GM23338 (cell line): ENCODE measurements around the gene CEPT1. TPM values are rescaled to one million over a fixed set of nuclear protein-coding genes. Genes with fewer than 3 reads are reported as not detected.

Experiments used
- ATAC-seq: fragments of 200-7000 bp; cut with Tn5 transposase; 3 replicates; pipeline ENCODE4 v1.9.1; 2020
- DNase-seq: peaks from one replicate; pipeline ENCODE4 v3.0.0-alpha.2; 2015; ENCODE audit warnings: low spot score
- H2AFZ ChIP-seq: fragments of 200-600 bp; sonication (generic); 2 replicates; pipeline ENCODE4 v1.8.0; 2016; ENCODE audit warnings: antibody characterized with exemption, mild to moderate bottlenecking, moderate library complexity
- H3F3A ChIP-seq: fragments of 200-600 bp; sonication (generic); replicated peaks from 2 replicates; pipeline ENCODE4 v1.8.0; 2017; ENCODE audit warnings: antibody characterized with exemption, mixed run types, low read depth
- H3K27ac ChIP-seq: fragments of 200-600 bp; sonication (generic); 2 replicates; pipeline ENCODE4 v1.6.1; 2016; ENCODE audit warnings: low read depth
- H3K27me3 ChIP-seq: fragments of 200-600 bp; sonication (generic); 2 replicates; pipeline ENCODE4 v1.8.0; 2016; ENCODE audit warnings: mild to moderate bottlenecking, mixed run types, moderate library complexity; ENCODE audit not compliant: insufficient read depth
- H3K36me3 ChIP-seq: fragments of 200-600 bp; sonication (generic); 2 replicates; pipeline ENCODE4 v1.8.0; 2016; ENCODE audit warnings: mild to moderate bottlenecking; ENCODE audit not compliant: insufficient read depth
- H3K4me1 ChIP-seq: fragments of 200-600 bp; sonication (generic); 2 replicates; pipeline ENCODE4 v1.8.0; 2016; ENCODE audit warnings: mild to moderate bottlenecking, moderate library complexity; ENCODE audit not compliant: insufficient read depth
- H3K4me2 ChIP-seq: fragments of 200-600 bp; sonication (generic); 2 replicates; pipeline ENCODE4 v1.7.1; 2017; ENCODE audit warnings: mixed run types
- H3K4me3 ChIP-seq: fragments of 200-600 bp; sonication (generic); 2 replicates; pipeline ENCODE4 v1.6.1; 2016; ENCODE audit warnings: mixed run types
- H3K79me2 ChIP-seq: fragments of 200-600 bp; sonication (generic); replicated peaks from 2 replicates; pipeline ENCODE4 v1.8.0; 2017; ENCODE audit warnings: mild to moderate bottlenecking; ENCODE audit not compliant: insufficient read depth
- H3K9me2 ChIP-seq: fragments of 200-600 bp; sonication (generic); 2 replicates; pipeline ENCODE4 v1.8.0; 2017; ENCODE audit not compliant: insufficient read depth
- H4K20me1 ChIP-seq: fragments of 200-600 bp; sonication (generic); replicated peaks from 2 replicates; pipeline ENCODE4 v1.8.0; 2017; ENCODE audit warnings: mild to moderate bottlenecking; ENCODE audit not compliant: insufficient read depth
- H3K27ac Mint-ChIP-seq: 2 replicates; pipeline ENCODE4 v1.8.0; 2020; ENCODE audit warnings: inconsistent platforms, mild to moderate bottlenecking, moderate library complexity, mixed read lengths
- H3K27me3 Mint-ChIP-seq: 3 replicates; pipeline ENCODE4 v1.8.0; 2022; ENCODE audit warnings: low read depth, mild to moderate bottlenecking, moderate library complexity, mixed read lengths, inconsistent platforms; ENCODE audit not compliant: insufficient read depth, poor library complexity
- H3K36me3 Mint-ChIP-seq: 3 replicates; pipeline ENCODE4 v1.8.0; 2021; ENCODE audit warnings: low read depth, mild to moderate bottlenecking, inconsistent platforms, moderate library complexity, mixed read lengths
- H3K4me1 Mint-ChIP-seq: 3 replicates; pipeline ENCODE4 v1.8.0; 2020; ENCODE audit warnings: mild to moderate bottlenecking, inconsistent platforms, mixed read lengths
- H3K4me3 Mint-ChIP-seq: 3 replicates; pipeline ENCODE4 v1.8.0; 2021; ENCODE audit warnings: moderate library complexity, mild to moderate bottlenecking, inconsistent platforms, mixed read lengths
- H3K9me3 Mint-ChIP-seq: 3 replicates; pipeline ENCODE4 v1.8.0; 2020; ENCODE audit warnings: moderate library complexity, mild to moderate bottlenecking, inconsistent platforms, mixed read lengths
- CREB1 ChIP-seq: fragments of 250-450 bp; sonication (Bioruptor Pico); IDR thresholded peaks from 2 replicates; pipeline ENCODE4 v1.5.0; 2020; ENCODE audit warnings: low read depth, mild to moderate bottlenecking, moderate library complexity
- ETS1 ChIP-seq: IDR thresholded peaks from 2 replicates; pipeline ENCODE4 v1.6.1; 2016; ENCODE audit warnings: antibody characterized with exemption
- EZH2 ChIP-seq: fragments of 200-600 bp; sonication (generic); IDR thresholded peaks from one replicate; pipeline ENCODE4 v1.8.0; 2017; ENCODE audit warnings: antibody characterized with exemption, mild to moderate bottlenecking, low read depth; ENCODE audit not compliant: unreplicated experiment
- EZH2phosphoT487 ChIP-seq: fragments of 200-600 bp; sonication (generic); IDR thresholded peaks from one replicate; pipeline ENCODE4 v1.8.1; 2018; ENCODE audit warnings: antibody characterized with exemption; ENCODE audit not compliant: unreplicated experiment
- JUNB ChIP-seq: IDR thresholded peaks from one replicate; pipeline ENCODE4 v1.6.1; 2016; ENCODE audit warnings: antibody characterized with exemption; ENCODE audit not compliant: unreplicated experiment
- NANOG ChIP-seq: IDR thresholded peaks from 2 replicates; pipeline ENCODE4 v1.6.1; 2016; ENCODE audit warnings: antibody characterized with exemption, borderline replicate concordance
- REST ChIP-seq: IDR thresholded peaks from one replicate; pipeline ENCODE4 v1.6.1; 2018; ENCODE audit warnings: antibody characterized with exemption; ENCODE audit not compliant: unreplicated experiment
- STAT1 ChIP-seq: IDR thresholded peaks from one replicate; pipeline ENCODE4 v1.6.1; 2016; ENCODE audit warnings: antibody characterized with exemption; ENCODE audit not compliant: unreplicated experiment
- ZNF114 ChIP-seq: fragments of 250-450 bp; sonication (Bioruptor Pico); IDR thresholded peaks from 2 replicates; pipeline ENCODE4 v1.5.0; 2020; ENCODE audit warnings: mild to moderate bottlenecking, moderate library complexity
- ZNF331 ChIP-seq: fragments of 250-450 bp; sonication (Bioruptor Pico); IDR thresholded peaks from 2 replicates; pipeline ENCODE4 v1.5.0; 2020; ENCODE audit warnings: low read depth, mild to moderate bottlenecking, moderate library complexity
- polyA plus RNA-seq: library from polyadenylated mRNA; unstranded; fragments of >200 nt; fragmentation: Nextera tagmentation; extraction: Ambion mirVana; gene quantifications from 2 replicates; pipeline ENCODE4 v1.2.1, GENCODE V29; 2016
- total RNA-seq: library from RNA; depleted of rRNA; stranded (reverse); fragments of >200 nt; shearing (Covaris generic); gene quantifications from 2 replicates; pipeline ENCODE4 v1.2.3, GENCODE V29; 2014
- TF ChIP-seq, protein P1 (sequence below), 2 experiments: fragments of 200-600 bp in 1 of 2; sonication (generic) in 1 of 2; conservative IDR thresholded peaks; 2 replicates each; pipeline versions ENCODE4 v1.5.1 to v1.6.1; 2016 to 2017; ENCODE audit warnings: antibody characterized with exemption in 2 of 2, low read depth in 2 of 2, mild to moderate bottlenecking in 2 of 2, moderate library complexity in 1 of 2

CEPT1 gene
- total and polyA plus RNA-seq, 2 experiments from 2014 or later: 17.3 to 39.5 TPM

DNA sequence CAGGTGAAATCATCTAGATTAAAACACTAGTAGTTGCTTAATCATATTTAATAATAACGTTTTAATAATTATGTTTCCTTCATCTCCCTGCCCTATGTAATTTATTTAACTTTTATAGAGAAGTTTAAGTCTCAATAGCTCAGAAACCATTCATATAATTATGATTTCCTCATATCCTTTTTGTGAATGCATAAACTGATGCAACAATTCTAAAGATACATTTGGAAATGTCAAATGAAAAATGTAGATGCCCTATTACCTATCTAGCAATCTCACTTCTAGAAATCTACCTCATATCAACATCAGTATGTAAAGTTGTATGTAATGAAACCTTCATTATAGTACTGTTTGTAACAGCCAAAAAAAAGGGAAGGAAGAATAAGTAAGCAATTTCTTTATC, 10.6 kb upstream of the CEPT1 start (continued):
- TF ChIP-seq, protein P1, sequence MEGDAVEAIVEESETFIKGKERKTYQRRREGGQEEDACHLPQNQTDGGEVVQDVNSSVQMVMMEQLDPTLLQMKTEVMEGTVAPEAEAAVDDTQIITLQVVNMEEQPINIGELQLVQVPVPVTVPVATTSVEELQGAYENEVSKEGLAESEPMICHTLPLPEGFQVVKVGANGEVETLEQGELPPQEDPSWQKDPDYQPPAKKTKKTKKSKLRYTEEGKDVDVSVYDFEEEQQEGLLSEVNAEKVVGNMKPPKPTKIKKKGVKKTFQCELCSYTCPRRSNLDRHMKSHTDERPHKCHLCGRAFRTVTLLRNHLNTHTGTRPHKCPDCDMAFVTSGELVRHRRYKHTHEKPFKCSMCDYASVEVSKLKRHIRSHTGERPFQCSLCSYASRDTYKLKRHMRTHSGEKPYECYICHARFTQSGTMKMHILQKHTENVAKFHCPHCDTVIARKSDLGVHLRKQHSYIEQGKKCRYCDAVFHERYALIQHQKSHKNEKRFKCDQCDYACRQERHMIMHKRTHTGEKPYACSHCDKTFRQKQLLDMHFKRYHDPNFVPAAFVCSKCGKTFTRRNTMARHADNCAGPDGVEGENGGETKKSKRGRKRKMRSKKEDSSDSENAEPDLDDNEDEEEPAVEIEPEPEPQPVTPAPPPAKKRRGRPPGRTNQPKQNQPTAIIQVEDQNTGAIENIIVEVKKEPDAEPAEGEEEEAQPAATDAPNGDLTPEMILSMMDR (conservative IDR thresholded peaks at IDR 0.05; ENCODE audit: low read depth in 2 of 2): no peak
- TF ChIP-seq CREB1 (CRISPR knock-in tag) (no peak), JUNB (no peak), ETS1 (no peak), ZNF331 (CRISPR knock-in tag) (no peak), EZH2 (no peak), REST (no peak), STAT1 (no peak)

GRCh38 chr1:111131693-111132092, 8.3 kb upstream of the CEPT1 start:
- DNase-seq (no peak), ATAC-seq (no peak)
- Histone ChIP-seq H3F3A (no peaks in the 10 kb centered on the region), H3K79me2 (no peaks in the 10 kb centered on the region), H3K36me3 (peaks cover 5% of the 10 kb centered on the region; the same call in 1 of the 2 replicates), H3K27me3 (no peaks in the 10 kb centered on the region), H2AFZ (no peak overlapping the region), H3K4me1 (no peaks in the 10 kb centered on the region; the same call in 1 of the 2 replicates), H3K27ac (no peak overlapping the region), H3K4me3 (no peak overlapping the region), H3K4me2 (no peak overlapping the region), H3K9me2 (no peaks in the 10 kb centered on the region), H4K20me1 (peaks cover 7% of the 10 kb centered on the region; the same call in 1 of the 2 replicates)
- Mint-ChIP-seq H3K4me1 (peaks cover 6% of the 10 kb centered on the region; the same call in 2 of the 3 replicates), H3K4me3 (no peak overlapping the region), H3K36me3 (peaks cover 19% of the 10 kb centered on the region), H3K27me3 (no peaks in the 10 kb centered on the region), H3K27ac (0 out of 2 replicates have a peak overlapping the region, but pooled peaks have one; percentile 13), H3K9me3 (no peaks in the 10 kb centered on the region)
- TF ChIP-seq REST (no peak), STAT1 (no peak), EZH2phosphoT487 (no peak), ZNF114 (CRISPR knock-in tag) (no peak), ETS1 (no peak), CREB1 (CRISPR knock-in tag) (no peak), NANOG (no peak), EZH2 (no peak)
- TF ChIP-seq, protein P1 (conservative IDR thresholded peaks at IDR 0.05; ENCODE audit: low read depth in 2 of 2): no peak
